Measurements from ENCODE around the gene PADI2. TPM values are rescaled to one million over a fixed set of nuclear protein-coding genes. Genes with fewer than 3 reads are reported as not detected.

Gene PADI2
- total and polyA plus RNA-seq, 2 of the 8 experiments (the other 6 are each of a cell fraction or from before 2014, with no cell fraction given), result 1.6 to 7.5 TPM

DNA sequence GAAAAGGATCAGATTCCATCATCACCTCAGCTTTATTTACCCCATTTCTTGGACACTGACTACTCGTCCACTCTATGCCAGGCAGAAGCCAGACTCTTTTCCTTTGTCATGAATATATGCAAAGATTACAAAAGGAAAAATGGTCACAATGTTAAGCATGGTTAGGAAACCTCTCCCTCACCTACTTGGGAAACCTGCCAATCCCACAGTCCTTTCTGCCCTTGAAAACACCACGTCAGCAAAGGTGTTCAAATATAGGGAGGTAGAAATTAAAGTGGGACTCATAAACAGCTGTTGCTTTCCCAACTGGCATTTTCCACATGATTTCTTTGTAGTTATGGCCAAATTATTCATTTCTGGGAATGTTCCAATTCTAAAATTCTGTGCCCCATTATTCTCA lies 91.4 kb downstream of the PADI2 start:
- FAIRE-seq (no peak), DNase-seq (ENCODE audit: low read depth in 1 of 2, low spot score in 2 of 2) (no peak)
- Histone ChIP-seq H3K27ac (ENCODE audit: low read depth, low read length) (no peak overlapping the region), H3K14ac (ENCODE audit: insufficient read length) (no peak overlapping the region), H3K27me3 (replicated peaks in 1 of 4; ENCODE audit: control insufficient read depth in 3 of 4, extremely low read depth in 1 of 4, insufficient read depth in 3 of 4, low read length in 3 of 4) (no peaks in the 10 kb centered on the region), H2BK12ac (ENCODE audit: low read depth, low read length) (no peak overlapping the region), H3K18ac (ENCODE audit: extremely low read depth, low read length) (no peak overlapping the region), H4K20me1 (replicated peaks in 1 of 2; ENCODE audit: control insufficient read depth in 1 of 2, insufficient read depth in 2 of 2, low read length in 2 of 2) (peaks cover 2% of the 10 kb centered on the region in 2 experiments), H4K8ac (ENCODE audit: extremely low read depth, insufficient read depth, low read length) (no peak overlapping the region), H3K36me3 (ENCODE audit: control insufficient read depth in 2 of 4, insufficient read depth in 4 of 4, low read length in 3 of 4) (peaks cover 10 to 74% (median 33%) of the 10 kb centered on the region in 4 experiments), H2BK20ac (ENCODE audit: low read length) (no peak overlapping the region), H3K9ac (replicated peaks in 1 of 4; ENCODE audit: extremely low read depth in 1 of 4, low read depth in 3 of 4, low read length in 3 of 4) (no peak overlapping the region), H3K79me2 (ENCODE audit: control insufficient read depth in 1 of 2, insufficient read depth in 2 of 2, low read length in 2 of 2) (no peaks in the 10 kb centered on the region), H3K9me3 (ENCODE audit: insufficient read depth in 2 of 2, low read depth in 1 of 2, low read length in 1 of 2) (no peaks in the 10 kb centered on the region), H3K4me2 (ENCODE audit: insufficient read depth in 1 of 2, low read depth in 2 of 2, low read length in 2 of 2) (no peak overlapping the region), H2AK5ac (ENCODE audit: low read depth, low read length) (no peak overlapping the region), H2BK120ac (replicated peaks; ENCODE audit: low read depth, low read length) (no peak overlapping the region), H3K4me3 (ENCODE audit: extremely low read depth in 1 of 4, insufficient read depth in 2 of 4, low read depth in 3 of 4, low read length in 4 of 4) (no peak overlapping the region), H3K56ac (replicated peaks; ENCODE audit: insufficient read length, low read depth, low read length) (no peak overlapping the region), H3K23ac (ENCODE audit: insufficient read length) (no peak overlapping the region), H3K23me2 (ENCODE audit: low read depth, low read length) (no peaks in the 10 kb centered on the region), H2AFZ (ENCODE audit: low read length) (no peak overlapping the region), H3K79me1 (ENCODE audit: low read depth, low read length) (no peaks in the 10 kb centered on the region), H3K4me1 (replicated peaks in 1 of 4; ENCODE audit: control insufficient read depth in 3 of 4, insufficient read depth in 4 of 4, low read length in 3 of 4) (no peaks in the 10 kb centered on the region), H4K5ac (ENCODE audit: insufficient read length, low read depth, low read length) (no peak overlapping the region), H4K91ac (replicated peaks; ENCODE audit: insufficient read length, low read length) (no peak overlapping the region), H2BK15ac (ENCODE audit: low read length) (no peak overlapping the region), H2BK5ac (ENCODE audit: low read depth, low read length) (no peak overlapping the region), H3K4ac (replicated peaks; ENCODE audit: insufficient read length, low read depth, low read length) (no peak overlapping the region)
- ChIA-PET POLR2A (ENCODE audit: partially characterized antibody) (interaction anchor here (1.0 to 1.1 kb wide), 3 partner anchors 19 to 41 kb away, joined by 3 to 4 read pairs (median 3); no protein-coding TSS in a partner anchor), CTCF (ENCODE audit: partially characterized antibody) (interaction anchor here (1.1 to 2.4 kb wide), 5 partner anchors 15 to 76 kb away, joined by 3 to 8 read pairs (median 4); no protein-coding TSS in a partner anchor)
- WGBS, 2 experiments (ENCODE audit: extremely low coverage in 1 of 2, insufficient coverage in 1 of 2, insufficient read length in 1 of 2, insufficient replicate concordance in 2 of 2, low coverage in 1 of 2, low lambda C conversion rate in 2 of 2, missing lambda C conversion rate in 1 of 2), result 83% methylated on average over 2 of the region's 2 CpGs; no CpG with 5 or more reads in 1 of the 2 experiments
- TF ChIP-seq YY1 (IDR thresholded peaks at IDR 0.05; ENCODE audit: low read depth, low read length) (no peak), TBP (IDR thresholded peaks at IDR 0.05; ENCODE audit: low read depth, low read length) (no peak), BRCA1 (IDR thresholded peaks at IDR 0.05; ENCODE audit: low read depth, low read length) (no peak), HDAC2 (IDR thresholded peaks at IDR 0.05; ENCODE audit: borderline replicate concordance in 1 of 2, low read depth in 2 of 2, low read length in 2 of 2) (no peak), KDM5A (IDR thresholded peaks at IDR 0.05; ENCODE audit: low read length) (no peak), MAFK (IDR thresholded peaks at IDR 0.05; ENCODE audit: low read depth, low read length) (no peak), RAD21 (IDR thresholded peaks at IDR 0.05 in 1 of 2, conservative IDR thresholded peaks at IDR 0.05 in 1 of 2; ENCODE audit: low read depth in 2 of 2, low read length in 2 of 2) (no peak), GABPA (IDR thresholded peaks at IDR 0.05; ENCODE audit: borderline replicate concordance, insufficient read depth, low read length) (no peak), TAF7 (optimal IDR thresholded peaks at IDR 0.05; ENCODE audit: borderline replicate concordance, low read depth, low read length) (no peak), SP2 (IDR thresholded peaks at IDR 0.05; ENCODE audit: low read length) (no peak), USF2 (IDR thresholded peaks at IDR 0.05; ENCODE audit: low read length) (no peak), EGR1 (IDR thresholded peaks at IDR 0.05; ENCODE audit: borderline replicate concordance, low read depth, low read length) (no peak)
- TF ChIP-seq, protein P1, sequence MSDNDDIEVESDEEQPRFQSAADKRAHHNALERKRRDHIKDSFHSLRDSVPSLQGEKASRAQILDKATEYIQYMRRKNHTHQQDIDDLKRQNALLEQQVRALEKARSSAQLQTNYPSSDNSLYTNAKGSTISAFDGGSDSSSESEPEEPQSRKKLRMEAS (IDR thresholded peaks at IDR 0.05), result no peak
